Memory B cell (primary cell): ENCODE results near the gene DOCK6.

ENCODE experiments used
- ATAC-seq: fragments of 150-1000 bp; cut with Tn5 transposase; 2 replicates; pipeline ENCODE4 v1.10.0; 2021; ENCODE audit warnings: low read depth, mild to moderate bottlenecking, moderate library complexity
- DNase-seq, 2 donors: peaks; one replicate each; pipeline ENCODE4 v3.0.0; 2022; ENCODE audit warnings: low spot score in 2 of 2
- H3K27ac Mint-ChIP-seq: one replicate; pipeline ENCODE4 v1.8.0; 2022; ENCODE audit warnings: mild to moderate bottlenecking, moderate library complexity, mixed read lengths
- H3K27me3 Mint-ChIP-seq: one replicate; pipeline ENCODE4 v1.8.0; 2022; ENCODE audit warnings: mixed read lengths
- H3K36me3 Mint-ChIP-seq: one replicate; pipeline ENCODE4 v1.8.0; 2022; ENCODE audit warnings: mild to moderate bottlenecking, mixed read lengths
- H3K4me1 Mint-ChIP-seq: one replicate; pipeline ENCODE4 v1.8.0; 2022; ENCODE audit warnings: mixed read lengths
- H3K4me3 Mint-ChIP-seq: one replicate; pipeline ENCODE4 v1.8.0; 2022; ENCODE audit warnings: mild to moderate bottlenecking, moderate library complexity, mixed read lengths
- H3K9me3 Mint-ChIP-seq: one replicate; pipeline ENCODE4 v1.8.0; 2022; ENCODE audit warnings: mixed read lengths

The DOCK6 gene

GRCh38 chr19:11286312-11286974, 24.1 kb upstream of the DOCK6 start:
- Mint-ChIP-seq H3K36me3 (no peaks in the 10 kb centered on the region), H3K27ac (no peak overlapping the region), H3K27me3 (peaks cover 5% of the 10 kb centered on the region), H3K4me1 (no peaks in the 10 kb centered on the region), H3K4me3 (no peak overlapping the region), H3K9me3 (no peaks in the 10 kb centered on the region)
- DNase-seq (no peak), ATAC-seq (no peak)

DNA sequence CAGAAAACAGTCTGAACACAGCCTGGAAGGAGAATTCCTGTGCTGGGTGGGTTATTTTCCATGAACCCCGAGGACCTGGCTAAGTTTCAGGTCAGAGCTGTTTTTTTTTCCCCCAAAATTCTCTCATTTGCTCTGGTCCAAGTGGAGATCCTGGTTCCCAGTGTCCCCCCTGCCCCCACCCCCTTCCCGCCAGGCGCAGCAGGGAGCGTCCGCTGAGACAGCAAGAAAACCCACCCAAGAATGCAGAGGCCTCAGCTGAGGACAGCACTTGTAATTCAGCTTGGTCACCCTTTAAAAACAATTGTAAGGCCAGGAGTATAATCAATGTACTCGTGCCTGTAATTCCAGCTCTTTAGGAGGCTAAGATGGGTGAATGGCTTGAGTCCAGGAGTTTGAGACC, 22.2 kb upstream of the DOCK6 start:
- no peaks in the 10 kb centered on the region for H3K36me3 Mint-ChIP-seq
- DNase-seq (no peak), ATAC-seq (no peak)
- H3K27ac Mint-ChIP-seq = no peak overlapping the region
- H3K27me3 Mint-ChIP-seq = peaks cover 7% of the 10 kb centered on the region
- peaks cover 3% of the 10 kb centered on the region for H3K4me1 Mint-ChIP-seq
- H3K4me3 Mint-ChIP-seq = no peak overlapping the region
- peaks cover 2% of the 10 kb centered on the region for H3K9me3 Mint-ChIP-seq

DNA sequence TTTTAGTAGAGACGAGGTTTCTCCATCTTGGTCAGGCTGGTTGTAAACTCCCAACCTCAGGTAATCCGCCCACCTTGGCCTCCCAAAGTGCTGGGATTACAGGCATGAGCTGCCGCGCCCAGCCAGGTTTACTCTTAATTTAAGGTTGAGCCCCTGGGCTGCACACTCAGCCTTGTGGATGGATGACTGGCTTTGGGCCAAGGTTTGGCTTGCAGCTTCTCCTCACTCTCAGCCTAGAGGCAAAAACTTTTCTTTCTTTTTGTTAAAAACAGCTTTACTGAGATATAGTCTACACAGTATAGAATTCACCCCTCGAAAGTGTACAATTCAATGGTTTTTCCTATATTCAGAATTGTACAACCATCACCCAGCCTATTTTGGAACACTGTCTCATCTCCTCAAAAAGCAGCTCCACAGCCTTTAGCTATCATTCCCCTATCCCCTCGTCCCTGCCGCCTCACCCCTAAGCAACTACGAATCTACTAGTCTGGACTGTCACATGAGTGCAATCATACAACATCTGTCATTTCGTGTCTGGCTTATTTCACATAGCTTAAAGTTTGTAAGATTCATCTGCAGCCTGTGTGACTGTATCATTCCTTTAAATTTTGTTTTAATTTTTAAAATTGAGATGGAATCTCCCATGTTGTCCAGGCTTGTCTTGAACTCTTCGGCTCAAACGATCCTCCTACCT, 19.2 kb upstream of the DOCK6 start:
- no peak overlapping the region for H3K4me3 Mint-ChIP-seq
- no peak for DNase-seq

DNA sequence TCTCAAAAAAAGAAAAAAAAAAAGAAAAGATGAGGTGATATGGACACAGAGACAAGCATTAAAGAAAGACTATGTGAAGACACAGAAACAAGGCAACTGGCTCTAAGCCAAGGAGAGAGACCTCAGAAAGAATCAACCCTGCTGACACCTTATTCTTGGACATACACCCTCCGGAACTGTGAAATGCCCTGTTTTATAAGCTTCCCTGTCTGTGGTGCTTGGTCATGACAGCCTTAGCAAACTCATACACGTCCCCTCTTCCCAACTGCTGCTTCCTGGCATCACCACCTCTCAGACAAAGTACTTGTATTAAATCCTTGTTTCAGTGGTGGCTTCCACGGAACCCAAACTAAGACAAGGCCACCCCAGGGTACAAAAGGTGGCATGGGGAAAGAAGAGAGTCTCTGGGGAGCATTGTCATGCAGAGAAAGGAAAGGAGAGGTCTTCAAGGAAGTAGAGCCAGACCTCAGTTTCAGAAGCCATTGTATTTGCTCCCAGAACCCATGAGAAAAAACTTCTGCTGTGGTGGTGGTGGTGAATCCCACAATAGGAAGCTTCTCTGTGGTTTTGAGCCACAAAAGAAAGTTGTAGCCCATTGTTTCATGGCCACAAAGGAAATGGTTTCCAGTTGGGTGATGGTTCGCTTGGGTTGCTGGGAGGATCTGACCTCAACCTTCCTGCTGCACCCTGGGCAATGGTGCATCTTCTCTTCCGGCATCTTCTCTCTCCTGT, 17.3 kb upstream of the DOCK6 start:
- H3K27ac Mint-ChIP-seq = no peak overlapping the region
- peak; percentile 22 for ATAC-seq
- no peak overlapping the region for H3K4me3 Mint-ChIP-seq

More for the DNA sequence above, 19.2 kb upstream of the DOCK6 start:
- peaks cover 3% of the 10 kb centered on the region for H3K27me3 Mint-ChIP-seq
- peaks cover 3% of the 10 kb centered on the region for H3K4me1 Mint-ChIP-seq
- H3K9me3 Mint-ChIP-seq = peaks cover 5% of the 10 kb centered on the region
- H3K27ac Mint-ChIP-seq = no peak overlapping the region
- peaks cover 3% of the 10 kb centered on the region for H3K36me3 Mint-ChIP-seq
- no peak for ATAC-seq

GRCh38 chr19:11278670-11279069, 16.3 kb upstream of the DOCK6 start:
- ATAC-seq (no peak), DNase-seq (no peak)
- Mint-ChIP-seq H3K36me3 (peaks cover 3% of the 10 kb centered on the region), H3K4me3 (no peak overlapping the region), H3K9me3 (peaks cover 5% of the 10 kb centered on the region), H3K4me1 (peaks cover 3% of the 10 kb centered on the region), H3K27me3 (peaks cover 3% of the 10 kb centered on the region), H3K27ac (no peak overlapping the region)

More for the DNA sequence above, 17.3 kb upstream of the DOCK6 start:
- Mint-ChIP-seq H3K27me3 (peaks cover 3% of the 10 kb centered on the region), H3K4me1 (peaks cover 3% of the 10 kb centered on the region), H3K36me3 (peaks cover 3% of the 10 kb centered on the region), H3K9me3 (peaks cover 5% of the 10 kb centered on the region)
- DNase-seq = no peak

DNA sequence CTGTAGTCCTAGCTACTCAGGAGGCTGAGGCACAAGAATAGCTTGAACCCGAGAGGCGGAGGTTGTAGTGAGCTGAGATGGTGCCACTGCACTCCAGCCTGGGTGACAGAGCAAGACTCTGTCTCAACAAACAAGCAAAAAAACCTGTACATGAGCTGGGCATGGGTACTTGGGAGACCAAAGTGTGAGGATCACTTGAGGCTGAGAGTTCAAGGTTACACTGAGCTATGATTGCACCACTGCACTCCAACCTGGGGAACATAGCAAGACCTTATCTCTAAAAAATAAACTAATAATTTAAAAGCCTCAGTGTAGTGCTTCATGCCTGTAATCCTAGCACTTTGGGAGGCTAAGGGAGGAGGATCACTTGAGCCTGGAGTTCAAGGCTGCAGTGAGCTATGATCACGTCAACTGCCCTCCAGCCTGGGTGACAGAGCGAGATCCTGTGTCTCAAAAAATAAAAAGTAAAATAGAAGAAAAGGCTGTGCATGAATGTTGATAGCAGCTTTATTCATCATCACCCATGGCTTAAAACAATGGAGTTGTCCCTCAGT, 12.3 kb upstream of the DOCK6 start:
- peaks cover 2% of the 10 kb centered on the region for H3K27me3 Mint-ChIP-seq
- DNase-seq = no peak
- H3K4me1 Mint-ChIP-seq = peaks cover 2% of the 10 kb centered on the region
- peaks cover 4% of the 10 kb centered on the region for H3K36me3 Mint-ChIP-seq
- peaks cover 4% of the 10 kb centered on the region for H3K9me3 Mint-ChIP-seq
- no peak overlapping the region for H3K4me3 Mint-ChIP-seq
- ATAC-seq = no peak
- H3K27ac Mint-ChIP-seq = no peak overlapping the region

DNA sequence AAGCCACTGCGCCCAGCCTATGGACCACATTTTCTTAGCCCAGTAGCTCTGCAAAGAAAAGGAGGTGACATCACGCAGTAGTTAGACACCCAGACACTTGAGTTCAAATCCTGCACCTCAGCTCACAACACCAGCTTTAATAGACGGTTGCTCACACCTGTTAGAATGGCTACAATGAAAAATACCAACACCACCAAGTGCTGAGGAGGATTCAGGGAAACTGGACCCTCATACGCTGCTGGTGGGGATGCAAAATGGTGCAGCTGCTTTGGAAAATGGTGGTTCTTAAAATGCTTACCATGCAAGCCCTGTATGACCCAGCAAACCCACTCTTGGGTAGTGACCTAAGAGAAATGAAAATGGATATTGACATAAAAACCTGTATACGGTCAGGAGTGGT, 11.7 kb upstream of the DOCK6 start:
- Mint-ChIP-seq H3K27ac (no peak overlapping the region), H3K4me3 (no peak overlapping the region), H3K27me3 (peaks cover 3% of the 10 kb centered on the region), H3K9me3 (peaks cover 2% of the 10 kb centered on the region), H3K4me1 (no peaks in the 10 kb centered on the region), H3K36me3 (peaks cover 4% of the 10 kb centered on the region)
- DNase-seq (no peak), ATAC-seq (no peak)

GRCh38 chr19:11273296-11273695, 11.0 kb upstream of the DOCK6 start:
- Mint-ChIP-seq H3K27me3 (peaks cover 6% of the 10 kb centered on the region), H3K9me3 (peaks cover 2% of the 10 kb centered on the region), H3K36me3 (peaks cover 4% of the 10 kb centered on the region), H3K27ac (no peak overlapping the region), H3K4me1 (no peaks in the 10 kb centered on the region), H3K4me3 (no peak overlapping the region)
- ATAC-seq (no peak), DNase-seq (no peak)

GRCh38 chr19:11269408-11269807, 7.1 kb upstream of the DOCK6 start:
- Mint-ChIP-seq H3K27me3 (peaks cover 15% of the 10 kb centered on the region), H3K27ac (no peak overlapping the region), H3K9me3 (no peaks in the 10 kb centered on the region), H3K4me1 (peaks cover 5% of the 10 kb centered on the region), H3K36me3 (peaks cover 1% of the 10 kb centered on the region), H3K4me3 (no peak overlapping the region)
- no peak for DNase-seq
- no peak for ATAC-seq

DNA sequence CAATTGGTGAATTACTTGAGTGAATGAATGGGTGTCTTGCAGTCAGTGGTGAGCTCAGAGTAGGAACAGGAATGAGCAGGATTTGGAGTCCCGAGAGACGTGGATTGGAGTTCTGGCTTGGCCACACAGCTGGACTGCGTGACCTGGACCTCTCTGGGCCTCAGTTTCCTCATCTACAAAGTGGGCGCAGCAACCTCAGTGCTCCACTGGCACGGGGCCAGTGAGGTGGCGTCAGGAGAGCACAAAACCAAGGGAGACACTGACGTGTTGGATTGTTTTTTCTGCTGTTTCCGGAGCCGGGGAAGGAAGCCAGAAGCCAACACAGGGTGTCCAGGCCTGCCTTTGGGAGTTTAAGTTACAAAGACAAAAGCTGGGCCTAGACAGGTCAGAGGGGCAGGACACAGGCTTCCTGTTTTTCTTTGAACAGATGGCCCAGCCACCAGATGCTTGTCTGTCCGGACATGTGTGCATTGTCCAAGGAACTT, 6.5 kb upstream of the DOCK6 start:
- Mint-ChIP-seq H3K9me3 (no peaks in the 10 kb centered on the region), H3K4me1 (peaks cover 5% of the 10 kb centered on the region), H3K27ac (no peak overlapping the region), H3K36me3 (peaks cover 1% of the 10 kb centered on the region), H3K27me3 (peaks cover 15% of the 10 kb centered on the region), H3K4me3 (no peak overlapping the region)
- no peak for DNase-seq
- no peak for ATAC-seq

DNA sequence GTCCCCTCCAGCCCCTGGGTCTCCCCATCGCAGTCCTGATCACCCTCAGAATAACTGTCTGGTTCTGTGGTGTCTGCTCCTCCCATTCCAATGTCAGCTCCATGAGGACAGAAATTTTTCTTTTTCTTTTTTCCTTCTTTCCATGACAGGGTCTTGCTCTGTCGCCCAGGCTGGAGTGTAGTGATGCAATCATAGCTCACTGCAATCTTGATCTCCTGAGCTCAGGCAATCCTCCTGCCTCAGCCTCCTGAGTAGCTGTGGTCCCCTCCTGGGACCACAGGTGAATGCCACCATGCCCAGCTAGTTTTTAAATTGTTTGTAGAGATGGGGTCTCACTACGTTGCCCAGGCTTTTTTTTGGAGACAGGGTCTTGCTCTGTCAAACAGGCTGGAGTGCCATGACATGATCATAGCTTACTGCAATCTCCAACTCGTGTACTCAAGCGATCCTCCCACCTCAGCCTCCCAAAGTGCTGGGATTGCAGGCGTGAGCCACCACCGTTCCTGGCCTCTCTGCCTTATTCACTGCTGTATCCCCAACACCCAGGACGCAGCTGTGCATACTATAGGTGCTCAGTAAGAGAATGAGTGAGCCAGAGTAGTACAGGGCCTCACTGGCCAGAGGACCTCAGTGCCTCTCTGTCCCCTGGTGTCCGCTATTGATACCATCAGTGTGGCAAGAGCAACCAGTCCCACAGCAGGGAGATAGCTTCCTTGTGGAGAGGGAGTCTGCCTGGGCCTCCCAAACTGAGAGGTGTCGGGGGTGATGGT, 5.2 kb upstream of the DOCK6 start:
- ATAC-seq (no peak), DNase-seq (no peak)
- H3K9me3 Mint-ChIP-seq = no peaks in the 10 kb centered on the region
- H3K27me3 Mint-ChIP-seq = peaks cover 15% of the 10 kb centered on the region
- H3K36me3 Mint-ChIP-seq = no peaks in the 10 kb centered on the region
- peaks cover 5% of the 10 kb centered on the region for H3K4me1 Mint-ChIP-seq
- H3K27ac Mint-ChIP-seq = no peak overlapping the region
- H3K4me3 Mint-ChIP-seq = no peak overlapping the region

GRCh38 chr19:11265785-11266236, 3.5 kb upstream of the DOCK6 start:
- Mint-ChIP-seq H3K27ac (no peak overlapping the region), H3K27me3 (peaks cover 15% of the 10 kb centered on the region), H3K4me3 (no peak overlapping the region), H3K36me3 (no peaks in the 10 kb centered on the region), H3K4me1 (peaks cover 5% of the 10 kb centered on the region), H3K9me3 (no peaks in the 10 kb centered on the region)
- ATAC-seq (no peak), DNase-seq (no peak)

DNA sequence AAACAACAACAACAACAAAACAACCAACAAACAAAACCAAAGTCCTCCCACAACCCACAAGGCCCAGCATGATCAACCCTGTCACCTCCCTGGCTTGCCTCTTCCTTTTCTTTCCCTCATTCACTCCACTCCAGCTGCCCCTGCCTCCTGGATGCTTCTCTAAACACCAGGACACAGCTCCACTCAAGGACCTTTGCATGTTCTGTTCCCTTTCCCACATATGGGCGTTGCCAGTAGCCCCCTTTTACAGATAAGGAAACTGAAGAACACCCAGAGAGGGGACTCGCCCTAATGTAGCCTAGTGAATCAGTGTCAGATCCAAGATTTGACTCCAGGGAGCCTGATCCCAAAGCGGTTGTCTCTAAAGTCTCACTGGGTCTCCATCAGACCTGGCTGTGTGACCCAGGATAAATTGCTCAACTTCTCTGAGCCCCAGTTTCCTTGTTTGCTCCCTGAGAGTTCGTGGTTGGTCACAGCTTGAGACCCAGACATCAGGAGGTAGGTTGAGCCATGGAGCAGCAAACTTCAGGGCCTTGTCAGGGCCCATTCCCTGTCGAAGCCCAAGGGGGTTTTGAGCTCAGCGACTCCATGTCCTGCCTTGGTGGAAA, 3.0 kb upstream of the DOCK6 start:
- Mint-ChIP-seq H3K36me3 (no peaks in the 10 kb centered on the region), H3K27me3 (peaks cover 15% of the 10 kb centered on the region), H3K27ac (no peak overlapping the region), H3K4me3 (no peak overlapping the region), H3K9me3 (no peaks in the 10 kb centered on the region), H3K4me1 (peaks cover 5% of the 10 kb centered on the region)
- DNase-seq (no peak), ATAC-seq (no peak)
